Epithelial cell of proximal tubule (primary cell): Measurements from ENCODE around the gene TECPR1. TPM values are rescaled to one million over a fixed set of nuclear protein-coding genes. Genes with fewer than 3 reads are reported as not detected.

Experiments
- DNase-seq: peaks from one replicate; pipeline ENCODE4 v3.0.0-alpha.2; 2011; ENCODE audit warnings: low read depth
- H3K4me3 ChIP-seq: 2 replicates; pipeline ENCODE4 v1.5.1; 2011; ENCODE audit warnings: low read depth, mild to moderate bottlenecking, low read length
- total RNA-seq: library from RNA; depleted of rRNA; stranded (reverse); fragments of >200 nt; gene quantifications from 2 replicates; pipeline ENCODE4 v1.2.3, GENCODE V29; 2015
- TF ChIP-seq, protein P1 (sequence below): conservative IDR thresholded peaks from 2 replicates; pipeline ENCODE4 v1.5.1; 2012; ENCODE audit warnings: low read depth, mild to moderate bottlenecking, low read length

The TECPR1 gene
- total RNA-seq, 1 donor from 2014 or later, result 16.7 TPM

DNA sequence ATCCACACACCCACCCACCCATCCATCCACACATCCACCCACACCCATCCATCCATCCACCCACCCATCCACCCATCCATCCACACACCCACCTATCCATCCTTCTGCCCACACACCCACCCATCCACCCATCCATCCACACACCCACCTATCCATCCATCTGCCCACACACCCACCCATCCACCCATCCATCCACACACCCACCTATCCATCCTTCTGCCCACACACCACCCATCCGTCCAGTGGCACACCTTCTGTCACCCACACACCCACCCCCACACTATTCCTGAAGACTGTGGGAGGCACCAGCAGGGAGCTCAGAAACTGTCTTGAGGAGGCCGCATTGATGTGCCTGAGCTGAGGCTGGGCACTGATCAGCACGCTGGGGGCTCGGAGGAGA is 9.1 kb downstream of the TECPR1 start:
- TF ChIP-seq, protein P1, sequence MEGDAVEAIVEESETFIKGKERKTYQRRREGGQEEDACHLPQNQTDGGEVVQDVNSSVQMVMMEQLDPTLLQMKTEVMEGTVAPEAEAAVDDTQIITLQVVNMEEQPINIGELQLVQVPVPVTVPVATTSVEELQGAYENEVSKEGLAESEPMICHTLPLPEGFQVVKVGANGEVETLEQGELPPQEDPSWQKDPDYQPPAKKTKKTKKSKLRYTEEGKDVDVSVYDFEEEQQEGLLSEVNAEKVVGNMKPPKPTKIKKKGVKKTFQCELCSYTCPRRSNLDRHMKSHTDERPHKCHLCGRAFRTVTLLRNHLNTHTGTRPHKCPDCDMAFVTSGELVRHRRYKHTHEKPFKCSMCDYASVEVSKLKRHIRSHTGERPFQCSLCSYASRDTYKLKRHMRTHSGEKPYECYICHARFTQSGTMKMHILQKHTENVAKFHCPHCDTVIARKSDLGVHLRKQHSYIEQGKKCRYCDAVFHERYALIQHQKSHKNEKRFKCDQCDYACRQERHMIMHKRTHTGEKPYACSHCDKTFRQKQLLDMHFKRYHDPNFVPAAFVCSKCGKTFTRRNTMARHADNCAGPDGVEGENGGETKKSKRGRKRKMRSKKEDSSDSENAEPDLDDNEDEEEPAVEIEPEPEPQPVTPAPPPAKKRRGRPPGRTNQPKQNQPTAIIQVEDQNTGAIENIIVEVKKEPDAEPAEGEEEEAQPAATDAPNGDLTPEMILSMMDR, result no peak
- DNase-seq, result no peak
- no peak overlapping the region for H3K4me3 ChIP-seq

DNA sequence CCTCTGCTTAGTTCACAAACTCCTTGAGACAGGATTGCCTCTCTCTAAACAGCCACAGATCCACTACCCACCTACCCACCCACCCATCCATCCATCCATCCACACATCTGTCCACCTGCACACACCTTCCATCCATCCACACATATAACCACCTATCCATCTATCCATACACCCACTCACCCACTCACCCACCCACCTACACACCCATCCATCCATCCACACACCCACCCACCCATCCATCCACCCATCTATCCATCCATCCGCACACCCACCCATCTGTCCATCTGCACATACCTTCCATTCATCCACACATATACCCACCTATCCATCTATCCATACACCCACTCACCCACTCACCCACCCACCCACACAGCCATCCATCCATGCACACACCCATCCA is 9.7 kb downstream of the TECPR1 start:
- DNase-seq, result no peak
- no peak overlapping the region for H3K4me3 ChIP-seq
- TF ChIP-seq, protein P1, result no peak

DNA sequence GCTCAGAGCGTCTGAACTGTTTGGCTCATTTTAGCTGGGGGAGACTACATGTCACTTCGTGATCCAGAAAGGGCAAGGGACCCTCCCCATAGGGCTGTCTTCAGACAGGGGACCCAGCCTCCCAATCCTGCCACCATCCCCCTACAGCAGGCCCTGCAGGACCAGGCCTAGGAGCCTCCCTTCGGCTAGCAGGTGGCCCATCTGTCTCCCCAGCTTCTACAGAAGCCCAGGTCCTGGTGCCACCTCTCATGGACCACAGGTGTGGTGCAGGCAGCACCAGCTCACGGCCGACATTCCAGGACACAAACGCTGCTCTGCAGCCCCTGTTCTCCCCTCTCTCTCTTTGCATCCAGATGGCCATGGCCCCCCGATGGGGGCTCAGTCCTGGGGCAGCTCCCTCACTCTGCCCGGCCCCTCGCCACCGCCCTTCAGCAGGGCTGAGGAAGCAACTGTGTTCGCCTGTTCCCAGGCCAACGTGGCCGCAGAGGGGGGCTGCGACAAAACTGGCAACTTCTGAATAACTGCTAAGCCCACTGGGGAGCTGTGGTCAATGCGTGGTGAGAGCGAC is 10.3 kb downstream of the TECPR1 start:
- TF ChIP-seq, protein P1, result no peak
- DNase-seq, result no peak
- no peak overlapping the region for H3K4me3 ChIP-seq

DNA sequence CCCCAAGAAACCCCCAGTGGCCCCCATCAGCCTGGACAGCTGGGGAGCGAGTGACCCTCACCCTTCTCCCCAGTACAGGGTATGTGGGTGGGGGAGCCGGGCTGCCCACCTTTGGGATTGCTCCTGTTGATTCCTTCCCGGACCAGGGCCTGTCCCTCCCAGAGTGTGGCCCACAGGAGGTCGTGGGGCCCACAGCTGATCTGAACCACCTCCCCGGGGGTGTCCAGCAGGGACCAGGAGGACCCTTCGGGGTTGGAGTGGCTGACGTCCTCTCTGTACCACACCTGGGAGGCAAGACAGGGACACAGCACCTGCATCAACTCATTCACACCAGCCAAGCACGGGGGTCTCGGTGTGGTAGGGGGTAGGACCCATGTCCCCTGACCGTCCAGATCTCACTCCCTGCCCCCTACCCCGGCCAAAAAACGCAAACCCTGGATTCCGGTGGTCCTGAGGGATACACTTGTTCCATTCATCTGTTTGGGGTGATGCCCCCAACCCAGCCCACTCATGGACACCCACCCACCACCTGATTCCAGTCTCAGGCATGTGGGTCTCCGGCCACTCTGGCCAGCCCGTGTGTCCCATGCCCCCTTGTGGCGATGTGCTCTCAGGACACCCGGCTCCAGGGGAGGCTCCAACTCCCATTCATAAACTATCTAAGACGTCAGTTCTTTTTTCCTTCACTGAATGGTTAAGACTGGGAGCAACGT is 10.9 kb downstream of the TECPR1 start:
- DNase-seq, result no peak
- TF ChIP-seq, protein P1, result peak; percentile 88
- H3K4me3 ChIP-seq, result no peak overlapping the region

DNA sequence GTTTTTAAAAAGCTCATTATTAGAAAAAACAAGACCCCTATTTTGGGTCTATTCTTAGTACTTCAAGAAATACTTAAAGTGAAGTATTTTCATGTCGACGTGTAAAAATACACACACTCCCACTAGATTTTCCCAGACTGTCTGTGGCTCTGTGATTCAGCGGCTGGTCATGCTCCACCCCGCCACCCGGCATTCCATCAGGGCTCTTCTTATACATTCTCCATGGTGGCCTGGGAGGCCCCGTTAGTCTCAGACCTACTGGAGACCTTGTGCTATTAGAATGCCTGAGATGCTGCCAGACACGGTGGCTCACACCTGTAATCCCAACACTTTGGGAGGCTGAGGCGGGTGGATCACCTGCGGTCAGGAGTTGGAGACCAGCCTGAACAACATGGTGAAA is 13.1 kb downstream of the TECPR1 start:
- H3K4me3 ChIP-seq, result no peak overlapping the region
- TF ChIP-seq, protein P1, result no peak
- no peak for DNase-seq

DNA sequence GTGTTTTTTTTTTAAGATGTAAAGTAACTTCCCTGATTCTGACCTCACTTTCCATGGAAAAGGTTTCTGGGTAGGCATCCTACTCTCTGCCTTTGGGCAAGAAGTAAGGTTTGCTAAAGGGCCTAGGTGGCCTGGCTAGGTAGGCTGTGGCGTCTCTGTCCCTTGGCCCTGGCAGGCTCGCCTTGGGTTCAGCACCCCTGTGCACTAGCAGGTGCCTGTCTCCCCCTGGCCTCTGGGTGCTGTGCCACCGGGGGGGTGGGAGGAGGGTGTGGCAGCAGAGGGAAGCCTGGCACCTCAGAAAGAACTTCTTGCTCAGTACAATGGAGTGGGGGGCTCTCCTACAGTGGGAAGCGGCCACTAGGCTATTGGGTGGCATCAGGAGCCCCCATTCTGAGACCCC is 14.0 kb downstream of the TECPR1 start:
- H3K4me3 ChIP-seq, result no peak overlapping the region
- no peak for DNase-seq
- TF ChIP-seq, protein P1, result no peak
